Neuron (in vitro differentiated cells): Measurements from ENCODE around the gene SEC24B.

ENCODE experiments used
- H2AFZ ChIP-seq: one replicate; pipeline ENCODE4 v1.6.1; 2013; ENCODE audit warnings: low read depth, mild to moderate bottlenecking, inconsistent platforms, low read length, moderate library complexity
- H3K27me3 ChIP-seq: one replicate; pipeline ENCODE4 v1.6.1; 2013; ENCODE audit warnings: low read length; ENCODE audit not compliant: insufficient read depth
- H3K36me3 ChIP-seq: one replicate; pipeline ENCODE4 v1.6.1; 2013; ENCODE audit warnings: low read length; ENCODE audit not compliant: insufficient read depth
- H3K4me1 ChIP-seq: one replicate; pipeline ENCODE4 v1.6.1; 2013; ENCODE audit warnings: low read length; ENCODE audit not compliant: insufficient read depth
- H3K4me3 ChIP-seq: 2 replicates; pipeline ENCODE4 v1.5.1; 2013; ENCODE audit warnings: mild to moderate bottlenecking, low read length, moderate library complexity
- H3K9me3 ChIP-seq: one replicate; pipeline ENCODE4 v1.6.1; 2013; ENCODE audit warnings: low read length

SEC24B gene

DNA sequence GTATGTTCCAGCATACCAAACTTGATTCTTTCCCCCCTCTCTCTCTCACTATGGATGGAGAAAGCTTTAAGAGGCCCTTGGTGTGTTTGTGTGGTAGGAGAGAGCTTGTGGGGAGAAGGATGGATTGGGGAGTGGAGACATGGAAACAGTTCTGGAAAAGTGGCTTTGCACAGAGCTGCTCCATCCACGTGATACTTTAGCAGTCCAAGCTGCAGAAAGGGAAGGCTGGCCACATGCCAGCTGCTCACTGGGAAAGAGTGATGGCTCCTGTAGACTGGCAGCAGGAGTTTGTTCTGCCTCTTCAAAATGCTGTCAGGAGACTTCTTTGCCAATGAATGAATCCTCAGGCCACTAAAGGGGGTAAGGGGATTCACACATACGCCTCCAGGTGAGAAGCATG, 21.7 kb upstream of the SEC24B start:
- no peaks in the 10 kb centered on the region for H3K27me3 ChIP-seq
- H2AFZ ChIP-seq, result no peak overlapping the region
- H3K4me1 ChIP-seq, result peaks cover 4% of the 10 kb centered on the region
- no peaks in the 10 kb centered on the region for H3K36me3 ChIP-seq
- no peaks in the 10 kb centered on the region for H3K9me3 ChIP-seq
- H3K4me3 ChIP-seq, result no peak overlapping the region

DNA sequence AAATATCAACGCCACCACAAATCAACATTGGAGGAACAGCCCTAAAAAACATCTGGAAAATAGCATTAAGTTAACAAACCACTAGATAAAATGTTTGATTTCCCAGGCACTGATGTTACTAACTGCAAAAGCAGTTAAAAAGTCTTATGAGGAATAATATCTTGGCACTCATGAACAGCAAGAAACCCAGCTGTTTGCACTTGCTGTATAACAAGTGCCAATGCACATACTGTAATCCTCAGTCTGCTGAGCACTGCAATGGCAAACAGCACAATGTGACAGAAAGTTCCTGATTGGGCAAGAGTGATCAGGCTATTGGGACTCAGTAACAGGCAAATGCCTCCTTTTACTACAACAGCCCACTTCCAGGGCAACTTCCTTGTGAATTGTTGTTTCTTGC, 20.8 kb upstream of the SEC24B start:
- H2AFZ ChIP-seq, result no peak overlapping the region
- H3K4me3 ChIP-seq, result no peak overlapping the region
- no peaks in the 10 kb centered on the region for H3K36me3 ChIP-seq
- no peaks in the 10 kb centered on the region for H3K4me1 ChIP-seq
- H3K9me3 ChIP-seq, result no peaks in the 10 kb centered on the region
- H3K27me3 ChIP-seq, result no peaks in the 10 kb centered on the region

DNA sequence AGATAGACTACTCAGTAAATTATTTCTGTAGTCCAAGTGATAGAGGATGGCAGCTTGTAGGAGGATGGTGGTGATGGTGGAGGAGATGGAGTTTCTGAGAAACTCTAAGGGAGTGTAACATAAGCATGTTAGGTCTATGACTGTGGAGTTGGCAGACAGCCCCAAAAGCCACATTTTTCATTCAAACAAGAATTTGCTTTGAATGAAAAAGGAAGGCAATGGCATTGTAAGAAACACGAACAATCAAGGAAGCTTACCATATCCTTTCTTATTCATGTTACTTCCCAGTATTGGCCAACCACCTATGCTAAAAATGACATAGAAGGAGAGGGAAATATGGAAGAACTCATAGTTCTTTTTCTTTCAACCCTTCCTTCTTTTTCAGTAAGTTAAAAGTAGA, 18.7 kb upstream of the SEC24B start:
- no peaks in the 10 kb centered on the region for H3K36me3 ChIP-seq
- no peak overlapping the region for H2AFZ ChIP-seq
- H3K4me3 ChIP-seq, result no peak overlapping the region
- no peaks in the 10 kb centered on the region for H3K27me3 ChIP-seq
- no peaks in the 10 kb centered on the region for H3K9me3 ChIP-seq
- H3K4me1 ChIP-seq, result no peaks in the 10 kb centered on the region

DNA sequence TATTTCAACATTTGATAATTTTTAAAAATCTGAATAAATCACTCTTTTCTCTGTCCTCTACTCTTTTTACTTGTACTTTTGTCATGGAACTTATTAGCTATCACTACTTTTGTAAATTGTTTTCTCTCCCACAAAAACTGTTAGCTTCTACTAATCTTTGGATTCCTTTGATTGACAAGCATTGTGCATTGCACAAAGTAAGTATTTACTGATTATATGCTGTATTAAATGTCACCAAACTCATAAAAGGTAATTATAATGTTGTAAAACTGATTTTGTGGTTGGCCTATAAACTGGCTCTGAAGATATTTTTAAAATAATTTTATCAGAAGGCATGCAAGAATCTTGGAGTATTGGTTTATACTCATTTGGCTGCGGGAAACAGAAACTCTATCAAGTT, 15.0 kb upstream of the SEC24B start:
- no peak overlapping the region for H2AFZ ChIP-seq
- H3K27me3 ChIP-seq, result no peaks in the 10 kb centered on the region
- no peaks in the 10 kb centered on the region for H3K9me3 ChIP-seq
- no peaks in the 10 kb centered on the region for H3K4me1 ChIP-seq
- no peak overlapping the region for H3K4me3 ChIP-seq
- H3K36me3 ChIP-seq, result no peaks in the 10 kb centered on the region

DNA sequence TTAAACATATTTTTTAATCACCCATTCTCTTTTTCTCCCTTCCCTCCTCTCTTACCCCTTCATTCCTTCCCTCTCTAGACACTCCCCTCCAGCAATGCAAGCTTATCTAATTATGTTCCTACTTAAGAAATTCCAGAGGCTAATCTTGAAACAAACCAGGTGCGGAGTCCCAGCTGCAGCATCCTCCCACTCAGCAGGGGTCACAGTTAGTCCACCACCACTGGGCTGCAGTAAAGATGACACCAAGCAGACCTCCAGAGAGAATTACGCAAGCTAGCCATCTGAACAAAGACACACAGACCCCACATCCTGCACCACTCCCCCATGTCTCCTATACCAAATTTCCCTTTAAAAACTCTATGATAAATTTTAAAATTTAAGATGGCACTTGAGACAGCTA, 13.9 kb upstream of the SEC24B start:
- H3K27me3 ChIP-seq, result no peaks in the 10 kb centered on the region
- no peak overlapping the region for H2AFZ ChIP-seq
- no peak overlapping the region for H3K4me3 ChIP-seq
- no peaks in the 10 kb centered on the region for H3K4me1 ChIP-seq
- H3K36me3 ChIP-seq, result no peaks in the 10 kb centered on the region
- H3K9me3 ChIP-seq, result no peaks in the 10 kb centered on the region

DNA sequence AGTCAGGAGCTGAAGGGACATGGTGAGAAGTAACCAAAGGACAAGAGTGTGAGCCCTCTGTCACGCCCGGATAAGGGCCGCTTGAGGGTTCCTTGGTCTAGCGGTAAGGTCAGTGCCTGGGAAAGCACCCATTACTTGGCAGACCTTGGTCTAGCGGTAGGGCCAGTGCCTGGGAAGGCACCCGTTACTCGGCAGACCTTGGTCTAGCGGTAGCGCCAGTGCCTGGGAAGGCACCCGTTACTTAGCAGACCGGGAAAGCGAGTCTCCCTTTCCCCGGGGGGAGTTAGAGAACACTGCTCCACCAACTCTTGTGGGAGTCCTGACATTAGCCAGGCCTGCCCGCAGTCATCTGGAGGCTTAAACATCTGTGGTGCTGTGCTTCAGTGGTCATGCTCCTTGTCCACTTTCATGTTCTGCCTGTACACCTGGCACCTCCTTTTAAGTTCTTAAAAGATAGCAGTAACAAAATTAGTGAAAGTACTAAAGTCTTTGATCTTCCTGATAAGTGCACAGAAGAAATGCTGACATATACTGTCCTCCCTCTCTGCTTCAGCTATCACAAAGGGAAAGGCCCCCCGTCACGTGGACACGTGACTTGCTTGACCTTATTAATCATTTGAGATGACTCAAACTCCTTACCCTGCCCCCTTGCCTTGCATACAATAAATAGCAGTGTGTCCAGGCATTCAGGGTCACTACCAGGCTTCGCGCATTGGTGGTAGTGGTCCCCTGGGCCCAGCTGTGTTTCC, 9.3 kb upstream of the SEC24B start:
- Histone ChIP-seq H2AFZ (no peak overlapping the region), H3K4me3 (no peak overlapping the region), H3K36me3 (no peaks in the 10 kb centered on the region), H3K4me1 (no peaks in the 10 kb centered on the region), H3K27me3 (no peaks in the 10 kb centered on the region), H3K9me3 (no peaks in the 10 kb centered on the region)

DNA sequence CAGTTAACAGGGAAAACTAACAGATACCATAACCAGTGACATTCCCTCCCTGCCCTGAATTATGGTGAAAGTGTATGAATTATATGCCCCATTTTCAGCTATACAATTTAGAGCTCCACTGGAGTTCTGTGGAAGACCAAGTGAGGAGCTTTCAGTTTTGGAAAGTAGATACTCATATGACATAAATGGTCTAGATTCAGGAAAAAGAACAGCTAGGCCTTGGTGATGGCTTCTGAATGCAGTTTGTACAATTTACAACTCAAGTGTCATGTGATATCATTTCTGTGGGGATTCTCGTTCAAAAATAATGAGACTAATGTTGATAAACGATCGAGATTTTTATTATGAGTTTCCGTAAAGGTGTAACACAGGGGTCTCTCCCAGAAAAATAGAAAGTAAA, 8.2 kb upstream of the SEC24B start:
- Histone ChIP-seq H3K4me1 (no peaks in the 10 kb centered on the region), H3K9me3 (no peaks in the 10 kb centered on the region), H3K36me3 (peaks cover 7% of the 10 kb centered on the region), H2AFZ (no peak overlapping the region), H3K4me3 (no peak overlapping the region), H3K27me3 (no peaks in the 10 kb centered on the region)

DNA sequence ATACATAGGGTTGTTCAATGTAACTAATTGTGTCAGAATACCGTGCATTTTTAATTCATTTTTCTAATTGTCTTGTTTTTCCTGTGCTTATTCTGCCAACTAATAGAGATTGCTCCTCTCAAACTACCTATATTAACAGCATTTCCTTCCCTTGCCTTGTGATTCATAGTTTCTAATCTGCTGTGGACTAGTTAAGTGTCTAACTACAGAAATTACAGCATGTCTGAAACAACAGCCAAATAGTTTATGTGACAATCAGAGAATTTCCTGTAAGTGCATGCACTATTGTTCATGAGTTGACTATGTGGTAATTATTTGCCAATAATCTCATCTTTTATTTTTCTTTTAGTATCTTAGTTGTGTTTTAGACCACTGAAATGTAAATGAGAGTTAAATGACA, 4.1 kb upstream of the SEC24B start:
- no peak overlapping the region for H3K4me3 ChIP-seq
- H3K9me3 ChIP-seq, result no peaks in the 10 kb centered on the region
- H3K4me1 ChIP-seq, result peaks cover 12% of the 10 kb centered on the region
- no peak overlapping the region for H2AFZ ChIP-seq
- no peaks in the 10 kb centered on the region for H3K27me3 ChIP-seq
- peaks cover 7% of the 10 kb centered on the region for H3K36me3 ChIP-seq

DNA sequence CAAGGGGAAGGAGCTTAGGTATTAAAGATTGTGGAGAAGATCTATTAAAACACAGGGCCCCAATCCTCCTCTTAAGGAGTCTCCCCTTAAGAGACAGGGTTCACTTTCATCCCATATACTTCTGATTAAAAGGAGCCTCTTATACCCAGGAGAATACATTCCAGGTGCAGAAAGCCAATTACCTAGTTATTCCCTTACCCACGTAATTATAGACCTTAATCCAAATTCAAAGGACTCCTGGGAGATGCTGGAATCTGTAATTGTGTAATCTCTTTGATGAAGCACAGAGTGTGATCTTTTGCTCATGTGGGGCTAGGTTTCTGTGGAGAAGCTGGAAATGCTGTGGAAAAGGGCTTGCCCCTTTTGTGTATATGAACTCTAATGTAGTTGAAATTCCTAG, 1.4 kb upstream of the SEC24B start:
- Histone ChIP-seq H3K36me3 (peaks cover 7% of the 10 kb centered on the region), H2AFZ (no peak overlapping the region), H3K27me3 (no peaks in the 10 kb centered on the region), H3K9me3 (no peaks in the 10 kb centered on the region), H3K4me1 (peaks cover 30% of the 10 kb centered on the region), H3K4me3 (peak overlapping the region; percentile 100)

DNA sequence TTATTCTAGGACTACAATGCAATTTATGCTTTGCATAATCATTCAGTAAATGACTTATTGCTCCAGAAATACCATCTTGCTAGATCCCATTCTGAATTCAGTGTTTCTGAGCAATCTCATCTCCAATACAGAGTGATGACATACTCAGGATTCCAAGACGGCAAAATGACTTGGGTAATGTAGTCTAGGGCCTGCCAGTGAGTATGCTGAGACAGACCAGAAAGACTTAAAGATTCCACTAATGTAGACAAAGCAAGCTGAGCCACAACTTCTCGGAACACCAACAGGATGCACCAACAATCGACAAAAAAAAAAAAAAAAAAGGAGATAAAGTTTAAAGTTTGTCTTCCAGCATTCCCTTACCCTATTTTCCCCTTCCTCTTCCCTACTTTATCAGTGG, 919 bp upstream of the SEC24B start:
- Histone ChIP-seq H2AFZ (peak overlapping the region; percentile 94), H3K4me1 (peaks cover 30% of the 10 kb centered on the region), H3K9me3 (no peaks in the 10 kb centered on the region), H3K4me3 (peak overlapping the region; percentile 100), H3K36me3 (peaks cover 7% of the 10 kb centered on the region), H3K27me3 (no peaks in the 10 kb centered on the region)

DNA sequence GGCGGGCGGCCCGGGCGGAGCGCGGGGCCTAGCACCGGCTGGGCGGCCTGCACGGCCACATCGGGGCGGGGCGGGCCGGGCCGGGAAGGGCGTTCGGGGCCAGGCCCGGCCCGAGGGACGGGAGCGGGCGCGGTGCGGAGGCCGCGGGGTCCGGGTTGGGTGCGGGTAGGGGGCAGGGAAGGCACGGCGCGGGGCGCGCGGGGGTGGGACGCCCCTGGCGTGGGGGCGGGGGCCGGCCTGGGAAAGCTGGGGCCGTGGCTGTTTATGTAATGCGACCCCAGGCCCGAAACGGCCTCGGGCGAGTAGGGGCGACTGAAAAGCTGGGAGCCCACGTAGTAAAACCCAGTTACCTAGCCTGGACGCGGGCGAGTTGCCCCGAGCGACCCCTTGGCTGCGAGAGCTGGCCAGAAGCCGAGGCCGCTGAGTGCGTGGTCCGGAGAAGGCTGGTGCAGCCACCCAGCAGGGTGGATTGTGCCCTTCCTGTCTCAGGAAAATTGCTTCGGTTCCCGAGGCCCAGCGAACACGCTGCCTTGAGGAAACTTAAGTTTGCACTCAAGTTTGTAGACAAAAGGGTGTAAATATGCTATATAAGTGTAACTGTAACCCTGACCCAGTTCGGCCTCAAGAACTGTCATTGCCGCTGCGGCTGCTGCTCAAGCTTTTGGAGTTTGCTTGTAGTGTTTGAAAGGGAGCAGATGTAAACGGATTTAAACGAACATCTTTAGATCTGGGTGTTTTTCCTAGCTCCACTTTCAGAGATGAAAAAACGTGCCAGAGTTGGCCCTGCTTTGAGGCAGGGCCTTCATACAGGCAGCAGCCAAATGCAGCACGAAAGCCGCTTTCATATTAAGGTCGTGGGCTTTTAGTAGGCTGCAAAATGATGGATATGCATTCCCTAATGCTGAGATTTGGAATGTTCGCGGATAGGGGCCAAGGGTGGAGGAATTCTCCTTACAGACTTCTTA, 674 bp downstream of the SEC24B start:
- Histone ChIP-seq H3K4me1 (peaks cover 30% of the 10 kb centered on the region), H3K27me3 (no peaks in the 10 kb centered on the region), H2AFZ (no peak overlapping the region), H3K4me3 (peak overlapping the region; percentile 100), H3K36me3 (peaks cover 7% of the 10 kb centered on the region), H3K9me3 (no peaks in the 10 kb centered on the region)

DNA sequence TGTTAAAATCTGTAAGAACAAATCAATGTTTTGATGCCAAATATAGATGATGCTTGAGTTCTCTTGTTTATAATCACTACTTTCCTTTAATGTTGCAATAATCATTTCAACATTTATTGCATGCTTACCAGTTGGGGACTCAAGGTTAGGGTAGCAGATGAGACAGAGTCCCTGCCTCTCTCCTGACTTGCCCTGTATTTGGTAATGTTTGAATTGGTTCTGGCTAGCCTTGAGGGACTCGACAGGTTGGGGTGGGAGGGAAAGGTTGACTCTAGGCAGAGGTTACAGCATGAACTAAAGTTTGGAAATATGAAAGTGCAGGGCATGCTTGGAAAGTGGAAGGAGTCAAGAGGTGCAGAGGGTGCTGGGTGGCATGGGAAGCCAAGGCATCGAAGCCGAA, 2.0 kb downstream of the SEC24B start:
- Histone ChIP-seq H3K36me3 (no peaks in the 10 kb centered on the region), H2AFZ (no peak overlapping the region)

DNA sequence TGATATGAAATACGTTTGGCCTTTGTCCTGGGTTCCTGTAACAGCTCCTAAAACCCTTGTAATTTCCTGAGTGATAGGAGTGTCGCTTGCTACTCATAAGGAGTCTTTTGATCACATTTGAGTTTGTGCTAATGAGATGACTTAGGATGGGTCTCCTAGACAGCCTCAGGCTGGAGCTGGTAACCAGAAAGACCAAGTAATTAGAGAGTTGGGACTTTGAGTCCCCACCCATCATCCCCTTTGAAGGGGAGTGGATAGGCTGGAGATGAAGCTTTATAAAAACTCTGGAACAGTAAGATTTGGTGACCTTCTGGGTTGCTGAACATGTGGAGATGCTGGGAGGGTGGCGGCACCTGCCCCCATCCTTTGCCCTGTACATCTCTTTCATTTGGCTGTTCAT, 2.9 kb downstream of the SEC24B start:
- Histone ChIP-seq H3K4me3 (no peak overlapping the region), H3K4me1 (peaks cover 29% of the 10 kb centered on the region), H2AFZ (no peak overlapping the region), H3K36me3 (no peaks in the 10 kb centered on the region), H3K27me3 (no peaks in the 10 kb centered on the region), H3K9me3 (no peaks in the 10 kb centered on the region)

More for the DNA sequence above, 2.0 kb downstream of the SEC24B start:
- peak overlapping the region; percentile 100 for H3K4me3 ChIP-seq
- peaks cover 30% of the 10 kb centered on the region for H3K4me1 ChIP-seq
- no peaks in the 10 kb centered on the region for H3K9me3 ChIP-seq
- H3K27me3 ChIP-seq, result no peaks in the 10 kb centered on the region
